HEK293 (cell line): Measurements from ENCODE around the gene PRKCZ.

ENCODE experiments used
- CTCF ChIA-PET: fragments of 350-600 bp; formaldehyde crosslinking; extraction: SDS; loops from one replicate; lab custom pipeline; 2021; ENCODE audit warnings: antibody characterized with exemption; lab: Yijun Ruan, JAX
- POLR2A ChIA-PET: fragments of 300-600 bp; formaldehyde crosslinking; extraction: SDS; loops from one replicate; lab custom pipeline; 2020; ENCODE audit warnings: antibody characterized with exemption, inconsistent platforms; lab: Yijun Ruan, JAX
- H3K27ac ChIP-seq: fragments of 200-500 bp; sonication (Bioruptor generic); 2 replicates; pipeline ENCODE4 v1.5.1; 2014; ENCODE audit warnings: low read depth, low read length, control low read depth, inconsistent platforms; ENCODE audit errors: extremely low read depth
- H3K36me3 ChIP-seq, 2 experiments: fragments of 200-500 bp in 1 of 2; sonication (Bioruptor generic) in 1 of 2; 1 replicate in 1 of 2; 2 replicates in 1 of 2; pipeline ENCODE4 v1.5.1; 2014 to 2017; ENCODE audit warnings: inconsistent platforms in 2 of 2, low read length in 2 of 2; ENCODE audit not compliant: control insufficient read depth in 2 of 2, insufficient read depth in 1 of 2
- H3K4me1 ChIP-seq: fragments of 200-500 bp; sonication (Bioruptor generic); 2 replicates; pipeline ENCODE4 v1.5.1; 2014; ENCODE audit warnings: mild to moderate bottlenecking, low read length, inconsistent platforms; ENCODE audit not compliant: control insufficient read depth, insufficient read depth
- H3K4me3 ChIP-seq: 2 replicates; pipeline ENCODE4 v1.5.1; 2011; ENCODE audit warnings: low read depth, mild to moderate bottlenecking, control low read depth, low read length, moderate library complexity
- H3K9me3 ChIP-seq: fragments of 200-500 bp; sonication (Bioruptor generic); 2 replicates; pipeline ENCODE4 v1.5.1; 2014; ENCODE audit warnings: low read depth, low read length, inconsistent platforms; ENCODE audit not compliant: control insufficient read depth, insufficient read depth
- FEZF1 ChIP-seq: fragments of 450-650 bp; formaldehyde crosslinking; IDR thresholded peaks from 2 replicates; pipeline ENCODE4 v1.5.1; 2016; ENCODE audit warnings: missing biosample characterization, missing genetic modification characterization
- GLIS2 ChIP-seq: fragments of 450-650 bp; formaldehyde crosslinking; IDR thresholded peaks from 2 replicates; pipeline ENCODE4 v1.5.1; 2016; ENCODE audit warnings: missing biosample characterization, missing genetic modification characterization
- HOXA7 ChIP-seq: sonication (generic); formaldehyde crosslinking; IDR thresholded peaks from 2 replicates; pipeline ENCODE4 v1.8.1; 2022; ENCODE audit warnings: missing genetic modification reagents, borderline replicate concordance
- HOXC10 ChIP-seq: sonication (generic); formaldehyde crosslinking; IDR thresholded peaks from 2 replicates; pipeline ENCODE4 v1.8.1; 2023; ENCODE audit warnings: mild to moderate bottlenecking, missing genetic modification reagents
- KLF1 ChIP-seq: fragments of 450-650 bp; formaldehyde crosslinking; IDR thresholded peaks from 2 replicates; pipeline ENCODE4 v1.5.1; 2016; ENCODE audit warnings: missing biosample characterization, missing genetic modification characterization
- PRDM1 ChIP-seq: fragments of 450-650 bp; formaldehyde crosslinking; IDR thresholded peaks from 2 replicates; pipeline ENCODE4; 2016; ENCODE audit warnings: missing biosample characterization, missing genetic modification characterization
- ZBTB21 ChIP-seq: fragments of 450-650 bp; formaldehyde crosslinking; IDR thresholded peaks from 2 replicates; pipeline ENCODE4 v1.5.1; 2017; ENCODE audit warnings: missing biosample characterization, missing genetic modification characterization
- ZBTB8A ChIP-seq: fragments of 450-650 bp; formaldehyde crosslinking; IDR thresholded peaks from 2 replicates; pipeline ENCODE4 v1.5.1; 2016; ENCODE audit warnings: missing biosample characterization, missing genetic modification characterization
- ZNF423 ChIP-seq: fragments of 450-650 bp; formaldehyde crosslinking; IDR thresholded peaks from 2 replicates; pipeline ENCODE4 v1.5.1; 2016; ENCODE audit warnings: missing biosample characterization, missing genetic modification characterization
- ZNF776 ChIP-seq: fragments of 450-650 bp; formaldehyde crosslinking; IDR thresholded peaks from 2 replicates; pipeline ENCODE4 v1.5.0; 2017; ENCODE audit warnings: missing biosample characterization, missing genetic modification characterization, borderline replicate concordance
- ZNF792 ChIP-seq: fragments of 450-650 bp; formaldehyde crosslinking; IDR thresholded peaks from 2 replicates; pipeline ENCODE4 v1.5.1; 2016; ENCODE audit warnings: missing biosample characterization, missing genetic modification characterization
- TF ChIP-seq, protein P1 (sequence below): fragments of 450-650 bp; formaldehyde crosslinking; IDR thresholded peaks from 2 replicates; pipeline ENCODE4 v1.5.1; 2017; ENCODE audit warnings: missing biosample characterization, missing genetic modification characterization
- TF ChIP-seq, protein P2 (sequence below): fragments of 450-650 bp; formaldehyde crosslinking; IDR thresholded peaks from 2 replicates; pipeline ENCODE4 v1.5.1; 2016; ENCODE audit warnings: missing biosample characterization, missing genetic modification characterization
- TF ChIP-seq, protein P3 (sequence below): fragments of 450-650 bp; formaldehyde crosslinking; IDR thresholded peaks from 2 replicates; pipeline ENCODE4 v1.5.1; 2016; ENCODE audit warnings: missing biosample characterization, missing genetic modification characterization

The PRKCZ gene

DNA sequence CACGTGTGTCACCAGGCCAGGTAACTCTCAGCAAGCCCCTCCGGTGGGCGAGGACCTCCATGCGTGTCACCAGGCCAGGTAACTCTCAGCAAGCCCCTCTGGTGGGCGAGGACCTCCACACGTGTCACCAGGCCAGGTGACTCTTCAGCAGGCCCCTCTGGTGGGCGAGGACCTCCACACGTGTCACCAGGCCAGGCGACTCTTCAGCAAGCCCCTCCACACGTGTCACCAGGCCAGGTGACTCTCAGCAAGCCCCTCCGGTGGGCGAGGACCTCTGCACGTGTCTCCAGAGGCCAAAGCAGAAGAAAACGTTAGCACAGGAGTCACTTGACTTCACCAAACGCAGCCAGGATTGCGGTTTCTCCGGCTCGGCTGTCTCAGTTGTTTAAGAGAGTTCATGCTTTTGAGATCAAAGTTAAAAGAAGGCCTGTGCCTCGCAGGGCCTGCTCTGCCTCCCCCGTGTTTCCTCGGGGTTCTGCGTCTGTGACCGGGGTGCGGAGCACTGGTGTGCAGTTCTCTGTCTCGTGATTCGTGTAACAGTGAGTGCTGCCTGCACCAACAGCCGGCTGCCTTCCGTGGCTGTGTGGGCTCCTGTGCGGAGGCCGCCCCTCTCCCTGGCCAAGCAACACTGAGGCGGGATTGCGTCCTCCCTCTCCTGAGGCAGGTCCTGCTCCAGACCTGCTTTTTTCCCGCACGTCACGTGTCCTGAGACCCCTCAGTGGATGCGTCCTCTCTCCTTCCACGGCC lies 56.6 kb downstream of the PRKCZ start:
- Histone ChIP-seq H3K9me3 (no peaks in the 10 kb centered on the region), H3K4me1 (no peaks in the 10 kb centered on the region), H3K4me3 (no peak overlapping the region), H3K27ac (no peak overlapping the region), H3K36me3 (peaks cover 0 to 24% of the 10 kb centered on the region in 2 experiments; a peak in 1 of 3 replicates)
- ChIA-PET POLR2A (no interaction called here), CTCF (no interaction called here)
- no peak for TF ChIP-seq PRDM1 (tag by site-specific recombination)
- no peak for TF ChIP-seq ZBTB21 (tag by site-specific recombination)
- no peak for TF ChIP-seq FEZF1 (tag by site-specific recombination)
- TF ChIP-seq ZBTB8A (tag by site-specific recombination): no peak
- no peak for TF ChIP-seq ZNF423 (tag by site-specific recombination)

DNA sequence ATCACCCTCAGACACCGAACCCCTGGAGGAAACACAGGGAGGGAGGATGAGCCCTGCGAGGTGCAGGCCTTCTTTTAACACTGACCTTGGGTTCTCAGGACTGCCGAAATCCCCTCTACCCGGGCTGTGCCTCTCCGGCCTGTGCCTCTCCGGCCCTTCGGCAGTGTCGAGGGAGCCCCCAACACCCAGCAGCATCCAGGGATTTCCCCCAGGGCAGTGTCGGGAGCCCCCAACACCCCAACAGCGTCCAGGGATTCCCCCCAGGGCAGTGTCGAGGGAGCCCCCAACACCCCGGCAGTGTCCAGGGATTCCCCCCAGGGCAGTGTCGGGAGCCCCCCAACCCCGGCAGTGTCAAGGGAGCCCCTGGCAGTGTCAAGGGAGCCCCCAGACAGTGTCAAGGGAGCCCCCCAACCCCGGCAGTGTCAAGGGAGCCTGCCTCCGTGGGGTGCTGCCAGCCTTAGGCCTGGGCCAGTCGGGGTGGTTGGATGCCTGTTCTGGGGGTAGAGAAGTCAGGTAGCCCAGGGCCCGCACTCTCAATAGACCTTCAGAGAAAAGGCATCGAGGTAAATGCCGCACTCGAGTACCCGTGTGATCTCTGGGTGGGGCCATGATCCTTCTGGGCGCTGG lies 57.5 kb downstream of the PRKCZ start:
- no peaks in the 10 kb centered on the region for H3K4me1 ChIP-seq
- peaks cover 0 to 22% of the 10 kb centered on the region in 2 experiments; a peak in 1 of 3 replicates for H3K36me3 ChIP-seq
- TF ChIP-seq, protein P1, sequence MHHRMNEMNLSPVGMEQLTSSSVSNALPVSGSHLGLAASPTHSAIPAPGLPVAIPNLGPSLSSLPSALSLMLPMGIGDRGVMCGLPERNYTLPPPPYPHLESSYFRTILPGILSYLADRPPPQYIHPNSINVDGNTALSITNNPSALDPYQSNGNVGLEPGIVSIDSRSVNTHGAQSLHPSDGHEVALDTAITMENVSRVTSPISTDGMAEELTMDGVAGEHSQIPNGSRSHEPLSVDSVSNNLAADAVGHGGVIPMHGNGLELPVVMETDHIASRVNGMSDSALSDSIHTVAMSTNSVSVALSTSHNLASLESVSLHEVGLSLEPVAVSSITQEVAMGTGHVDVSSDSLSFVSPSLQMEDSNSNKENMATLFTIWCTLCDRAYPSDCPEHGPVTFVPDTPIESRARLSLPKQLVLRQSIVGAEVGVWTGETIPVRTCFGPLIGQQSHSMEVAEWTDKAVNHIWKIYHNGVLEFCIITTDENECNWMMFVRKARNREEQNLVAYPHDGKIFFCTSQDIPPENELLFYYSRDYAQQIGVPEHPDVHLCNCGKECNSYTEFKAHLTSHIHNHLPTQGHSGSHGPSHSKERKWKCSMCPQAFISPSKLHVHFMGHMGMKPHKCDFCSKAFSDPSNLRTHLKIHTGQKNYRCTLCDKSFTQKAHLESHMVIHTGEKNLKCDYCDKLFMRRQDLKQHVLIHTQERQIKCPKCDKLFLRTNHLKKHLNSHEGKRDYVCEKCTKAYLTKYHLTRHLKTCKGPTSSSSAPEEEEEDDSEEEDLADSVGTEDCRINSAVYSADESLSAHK (tag by site-specific recombination): peak; percentile 100
- TF ChIP-seq HOXC10 (no peak), ZNF792 (tag by site-specific recombination) (no peak)
- ChIA-PET CTCF (interaction anchor here (2.0 kb wide), 1 partner anchor 32 kb away, joined by 19 read pairs; no protein-coding TSS in a partner anchor), POLR2A (no interaction called here)
- H3K9me3 ChIP-seq: no peaks in the 10 kb centered on the region
- no peak overlapping the region for H3K4me3 ChIP-seq
- no peak overlapping the region for H3K27ac ChIP-seq

DNA sequence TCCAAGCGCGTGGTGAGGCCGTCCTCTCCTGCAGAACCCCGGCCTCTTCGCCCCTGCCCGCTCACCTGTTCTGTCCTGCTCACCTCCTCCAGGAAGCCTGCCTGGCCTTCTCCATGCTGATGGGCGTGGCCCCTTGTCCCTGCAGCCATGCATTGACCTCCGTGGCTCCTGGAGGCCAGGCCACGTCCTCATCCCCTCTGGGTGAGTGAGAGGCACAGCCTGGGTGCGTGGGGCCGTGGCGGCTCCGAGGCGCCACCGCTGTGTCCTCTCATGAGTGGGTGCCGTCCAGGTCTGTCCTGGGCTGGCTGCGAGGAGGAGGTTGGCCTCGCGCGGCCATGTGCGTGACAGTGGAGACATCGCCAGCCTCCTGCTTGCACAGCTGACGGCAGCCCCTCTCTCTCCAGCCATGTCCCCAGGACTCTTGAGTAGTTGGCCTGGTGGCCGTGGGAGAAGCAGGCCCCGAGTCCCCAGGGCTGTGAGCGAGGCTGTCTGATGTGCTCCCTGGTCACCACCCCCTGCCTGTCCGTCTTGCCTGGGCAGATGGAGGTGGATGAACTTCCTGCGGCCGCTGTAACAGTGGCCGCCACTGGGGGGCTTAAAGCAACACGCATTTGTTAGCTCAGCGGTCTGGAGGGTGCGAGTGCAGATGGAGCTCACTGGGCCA lies 58.1 kb downstream of the PRKCZ start:
- Histone ChIP-seq H3K9me3 (no peaks in the 10 kb centered on the region), H3K4me3 (no peak overlapping the region), H3K36me3 (peaks cover 0 to 22% of the 10 kb centered on the region in 2 experiments; a peak in 1 of 3 replicates), H3K4me1 (no peaks in the 10 kb centered on the region), H3K27ac (no peak overlapping the region)
- ChIA-PET CTCF (interaction anchor here (0.9 to 2.0 kb wide), 3 partner anchors 25 to 66 kb away, joined by 4 to 19 read pairs (median 12); no protein-coding TSS in a partner anchor), POLR2A (no interaction called here)
- TF ChIP-seq GLIS2 (tag by site-specific recombination) (no peak), KLF1 (tag by site-specific recombination) (no peak), HOXA7 (CRISPR knock-in tag) (no peak), ZNF776 (tag by site-specific recombination) (no peak)
- TF ChIP-seq, protein P2, sequence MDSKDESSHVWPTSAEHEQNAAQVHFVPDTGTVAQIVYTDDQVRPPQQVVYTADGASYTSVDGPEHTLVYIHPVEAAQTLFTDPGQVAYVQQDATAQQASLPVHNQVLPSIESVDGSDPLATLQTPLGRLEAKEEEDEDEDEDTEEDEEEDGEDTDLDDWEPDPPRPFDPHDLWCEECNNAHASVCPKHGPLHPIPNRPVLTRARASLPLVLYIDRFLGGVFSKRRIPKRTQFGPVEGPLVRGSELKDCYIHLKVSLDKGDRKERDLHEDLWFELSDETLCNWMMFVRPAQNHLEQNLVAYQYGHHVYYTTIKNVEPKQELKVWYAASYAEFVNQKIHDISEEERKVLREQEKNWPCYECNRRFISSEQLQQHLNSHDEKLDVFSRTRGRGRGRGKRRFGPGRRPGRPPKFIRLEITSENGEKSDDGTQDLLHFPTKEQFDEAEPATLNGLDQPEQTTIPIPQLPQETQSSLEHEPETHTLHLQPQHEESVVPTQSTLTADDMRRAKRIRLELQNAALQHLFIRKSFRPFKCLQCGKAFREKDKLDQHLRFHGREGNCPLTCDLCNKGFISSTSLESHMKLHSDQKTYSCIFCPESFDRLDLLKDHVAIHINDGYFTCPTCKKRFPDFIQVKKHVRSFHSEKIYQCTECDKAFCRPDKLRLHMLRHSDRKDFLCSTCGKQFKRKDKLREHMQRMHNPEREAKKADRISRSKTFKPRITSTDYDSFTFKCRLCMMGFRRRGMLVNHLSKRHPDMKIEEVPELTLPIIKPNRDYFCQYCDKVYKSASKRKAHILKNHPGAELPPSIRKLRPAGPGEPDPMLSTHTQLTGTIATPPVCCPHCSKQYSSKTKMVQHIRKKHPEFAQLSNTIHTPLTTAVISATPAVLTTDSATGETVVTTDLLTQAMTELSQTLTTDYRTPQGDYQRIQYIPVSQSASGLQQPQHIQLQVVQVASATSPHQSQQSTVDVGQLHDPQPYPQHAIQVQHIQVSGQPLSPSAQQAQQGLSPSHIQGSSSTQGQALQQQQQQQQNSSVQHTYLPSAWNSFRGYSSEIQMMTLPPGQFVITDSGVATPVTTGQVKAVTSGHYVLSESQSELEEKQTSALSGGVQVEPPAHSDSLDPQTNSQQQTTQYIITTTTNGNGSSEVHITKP (tag by site-specific recombination): no peak
- TF ChIP-seq, protein P3, sequence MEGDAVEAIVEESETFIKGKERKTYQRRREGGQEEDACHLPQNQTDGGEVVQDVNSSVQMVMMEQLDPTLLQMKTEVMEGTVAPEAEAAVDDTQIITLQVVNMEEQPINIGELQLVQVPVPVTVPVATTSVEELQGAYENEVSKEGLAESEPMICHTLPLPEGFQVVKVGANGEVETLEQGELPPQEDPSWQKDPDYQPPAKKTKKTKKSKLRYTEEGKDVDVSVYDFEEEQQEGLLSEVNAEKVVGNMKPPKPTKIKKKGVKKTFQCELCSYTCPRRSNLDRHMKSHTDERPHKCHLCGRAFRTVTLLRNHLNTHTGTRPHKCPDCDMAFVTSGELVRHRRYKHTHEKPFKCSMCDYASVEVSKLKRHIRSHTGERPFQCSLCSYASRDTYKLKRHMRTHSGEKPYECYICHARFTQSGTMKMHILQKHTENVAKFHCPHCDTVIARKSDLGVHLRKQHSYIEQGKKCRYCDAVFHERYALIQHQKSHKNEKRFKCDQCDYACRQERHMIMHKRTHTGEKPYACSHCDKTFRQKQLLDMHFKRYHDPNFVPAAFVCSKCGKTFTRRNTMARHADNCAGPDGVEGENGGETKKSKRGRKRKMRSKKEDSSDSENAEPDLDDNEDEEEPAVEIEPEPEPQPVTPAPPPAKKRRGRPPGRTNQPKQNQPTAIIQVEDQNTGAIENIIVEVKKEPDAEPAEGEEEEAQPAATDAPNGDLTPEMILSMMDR (tag by site-specific recombination): peak; percentile 33
